ENCODE data around the gene DOK5.

DNA sequence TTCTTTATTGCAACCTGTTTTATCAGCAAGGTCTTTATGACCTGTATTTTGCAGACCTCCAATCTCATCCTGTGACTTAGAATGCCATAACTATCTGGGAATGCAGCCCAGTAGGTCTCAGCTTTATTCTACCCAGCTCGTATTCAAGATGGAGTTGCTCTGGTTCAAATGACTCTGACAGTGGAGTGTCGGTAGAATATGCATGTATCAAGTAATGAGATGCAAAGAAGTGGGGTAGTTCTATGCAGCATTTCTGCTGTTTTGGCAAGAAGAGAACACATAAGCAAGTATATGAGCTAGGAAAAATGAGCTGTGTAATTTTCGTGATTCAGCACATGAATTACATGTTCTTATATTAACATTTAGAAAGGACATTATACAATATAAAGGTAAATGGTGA is 185.9 kb downstream of the DOK5 start:
- TF ChIP-seq, protein P1, sequence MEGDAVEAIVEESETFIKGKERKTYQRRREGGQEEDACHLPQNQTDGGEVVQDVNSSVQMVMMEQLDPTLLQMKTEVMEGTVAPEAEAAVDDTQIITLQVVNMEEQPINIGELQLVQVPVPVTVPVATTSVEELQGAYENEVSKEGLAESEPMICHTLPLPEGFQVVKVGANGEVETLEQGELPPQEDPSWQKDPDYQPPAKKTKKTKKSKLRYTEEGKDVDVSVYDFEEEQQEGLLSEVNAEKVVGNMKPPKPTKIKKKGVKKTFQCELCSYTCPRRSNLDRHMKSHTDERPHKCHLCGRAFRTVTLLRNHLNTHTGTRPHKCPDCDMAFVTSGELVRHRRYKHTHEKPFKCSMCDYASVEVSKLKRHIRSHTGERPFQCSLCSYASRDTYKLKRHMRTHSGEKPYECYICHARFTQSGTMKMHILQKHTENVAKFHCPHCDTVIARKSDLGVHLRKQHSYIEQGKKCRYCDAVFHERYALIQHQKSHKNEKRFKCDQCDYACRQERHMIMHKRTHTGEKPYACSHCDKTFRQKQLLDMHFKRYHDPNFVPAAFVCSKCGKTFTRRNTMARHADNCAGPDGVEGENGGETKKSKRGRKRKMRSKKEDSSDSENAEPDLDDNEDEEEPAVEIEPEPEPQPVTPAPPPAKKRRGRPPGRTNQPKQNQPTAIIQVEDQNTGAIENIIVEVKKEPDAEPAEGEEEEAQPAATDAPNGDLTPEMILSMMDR (IDR thresholded peaks at IDR 0.05): no peak
- TF ChIP-seq POLR2A (IDR thresholded peaks at IDR 0.05) (no peak), POLR2AphosphoS5 (IDR thresholded peaks at IDR 0.05) (no peak)

Measured in prostate gland (tissue), 2 donors.